Measurements from ENCODE around the gene HHIPL1.

The HHIPL1 gene

GRCh38 chr14:99644723-99645544, at the start of gene HHIPL1:
TSS of gene HHIPL1 (plus strand) at chr14:99645129. CDS start at chr14:99645208, 79 bp downstream.
- no peak for DNase-seq (ENCODE audit: low spot score)

GRCh38 chr14:99595524-99595923, 49.4 kb upstream of the HHIPL1 start:
- no peak for DNase-seq (ENCODE audit: low spot score)

GRCh38 chr14:99596071-99596627, 48.8 kb upstream of the HHIPL1 start:
- no peak for DNase-seq (ENCODE audit: low spot score)

GRCh38 chr14:99596772-99597171, 48.2 kb upstream of the HHIPL1 start:
- peak; percentile 52 for DNase-seq (ENCODE audit: low spot score)

- no peak for DNase-seq (ENCODE audit: low spot score)
These were observed 46.9 kb upstream of the HHIPL1 start for GRCh38 chr14:99597911-99598600.

GRCh38 chr14:99598774-99599173, 46.2 kb upstream of the HHIPL1 start:
- DNase-seq (ENCODE audit: low spot score): no peak

GRCh38 chr14:99599393-99599792, 45.5 kb upstream of the HHIPL1 start:
- DNase-seq (ENCODE audit: low spot score): no peak

GRCh38 chr14:99600232-99600888, 44.6 kb upstream of the HHIPL1 start:
- DNase-seq (ENCODE audit: low spot score): no peak

- no peak for DNase-seq (ENCODE audit: low spot score)
These were observed 43.5 kb upstream of the HHIPL1 start for GRCh38 chr14:99601361-99601831.

- DNase-seq (ENCODE audit: low spot score): no peak
These were observed 42.7 kb upstream of the HHIPL1 start for GRCh38 chr14:99602054-99602787.

GRCh38 chr14:99602788-99603415, 42.0 kb upstream of the HHIPL1 start:
- no peak for DNase-seq (ENCODE audit: low spot score)

GRCh38 chr14:99603471-99604277, 41.3 kb upstream of the HHIPL1 start, which contains the start of gene CCDC85C:
TSS of gene CCDC85C (minus strand) at chr14:99604207. CDS start at chr14:99603959, 248 bp downstream.
- no peak for DNase-seq (ENCODE audit: low spot score)

- DNase-seq (ENCODE audit: low spot score): peak; percentile 97
These were observed 40.6 kb upstream of the HHIPL1 start for GRCh38 chr14:99604278-99604765.

GRCh38 chr14:99604766-99605298, 40.1 kb upstream of the HHIPL1 start:
- DNase-seq (ENCODE audit: low spot score): peak; percentile 71

GRCh38 chr14:99605299-99605961, 39.5 kb upstream of the HHIPL1 start:
- peak; percentile 78 for DNase-seq (ENCODE audit: low spot score)

- DNase-seq (ENCODE audit: low spot score): no peak
These were observed 38.6 kb upstream of the HHIPL1 start for GRCh38 chr14:99606359-99606758.

GRCh38 chr14:99608591-99608990, 36.3 kb upstream of the HHIPL1 start:
- no peak for DNase-seq (ENCODE audit: low spot score)

- no peak for DNase-seq (ENCODE audit: low spot score)
These were observed 35.4 kb upstream of the HHIPL1 start for GRCh38 chr14:99609245-99610170.
